Cardiac muscle cell (in vitro differentiated cells and primary cell): Measurements from ENCODE around the gene CAPN3. TPM values are rescaled to one million over a fixed set of nuclear protein-coding genes. Genes with fewer than 3 reads are reported as not detected.
A peak's percentile ranks its signal among the peaks of the same experiment; 100 is the strongest.

Experiments
- DNase-seq, 2 donors: peaks; one replicate each; pipeline versions ENCODE4 v3.0.0 to v3.0.0-alpha.2; 2010 to 2017; ENCODE audit warnings: low read depth in 1 of 2, low spot score in 1 of 2
- H3K27ac ChIP-seq: fragments of 200-600 bp; sonication (generic); 2 replicates; pipeline ENCODE4 v1.5.1; 2016
- H3K27me3 ChIP-seq: fragments of 200-600 bp; sonication (generic); 2 replicates; pipeline ENCODE4 v1.6.0; 2016; ENCODE audit warnings: control low read depth
- H3K36me3 ChIP-seq: fragments of 200-600 bp; sonication (generic); 2 replicates; pipeline ENCODE4 v1.5.1; 2016; ENCODE audit warnings: control low read depth
- H3K4me1 ChIP-seq: fragments of 200-600 bp; sonication (generic); 2 replicates; pipeline ENCODE4 v1.8.1; 2017; ENCODE audit warnings: low read depth, mild to moderate bottlenecking, mixed run types
- H3K4me3 ChIP-seq: fragments of 200-600 bp; sonication (generic); 2 replicates; pipeline ENCODE4 v1.5.1; 2016; ENCODE audit warnings: mild to moderate bottlenecking
- H3K9me3 ChIP-seq: fragments of 200-600 bp; sonication (generic); 2 replicates; pipeline ENCODE4 v1.5.1; 2017; ENCODE audit warnings: low read depth, mild to moderate bottlenecking, control low read depth
- polyA plus RNA-seq: library from polyadenylated mRNA; unstranded; fragments of >200 nt; fragmentation: Nextera tagmentation; extraction: Ambion mirVana; gene quantifications from 2 replicates; pipeline ENCODE4 v1.2.1, GENCODE V29; 2016
- total RNA-seq: library from RNA; depleted of rRNA; stranded (reverse); fragments of >200 nt; gene quantifications from 2 replicates; pipeline ENCODE4 v1.2.3, GENCODE V29; 2016
- TF ChIP-seq, protein P1 (sequence below): IDR thresholded peaks from 2 replicates; pipeline ENCODE4 v1.5.1; 2012; ENCODE audit warnings: low read depth, mild to moderate bottlenecking, low read length

The CAPN3 gene
- total and polyA plus RNA-seq, 2 experiments from 2014 or later = 47.0 to 88.3 TPM

DNA sequence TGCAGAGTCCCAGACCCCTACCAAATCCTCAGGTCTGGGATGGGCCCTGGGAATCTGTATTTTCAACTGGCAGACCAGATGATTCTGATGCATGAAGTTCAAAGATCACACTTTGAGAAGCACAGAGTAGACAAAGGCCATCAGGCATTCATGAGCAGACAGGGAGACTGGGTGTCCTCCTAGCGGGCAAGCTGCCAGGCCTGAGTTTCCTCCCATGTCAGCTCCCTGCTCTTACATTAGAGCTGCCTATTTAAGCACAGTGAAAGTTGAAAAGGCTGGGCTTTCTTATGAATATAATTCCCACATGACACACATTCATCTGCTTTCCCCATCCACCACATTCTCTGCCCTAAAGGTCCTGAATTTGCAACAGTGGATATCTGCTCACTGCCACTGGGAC, 14.0 kb downstream of the CAPN3 start:
- TF ChIP-seq, protein P1, sequence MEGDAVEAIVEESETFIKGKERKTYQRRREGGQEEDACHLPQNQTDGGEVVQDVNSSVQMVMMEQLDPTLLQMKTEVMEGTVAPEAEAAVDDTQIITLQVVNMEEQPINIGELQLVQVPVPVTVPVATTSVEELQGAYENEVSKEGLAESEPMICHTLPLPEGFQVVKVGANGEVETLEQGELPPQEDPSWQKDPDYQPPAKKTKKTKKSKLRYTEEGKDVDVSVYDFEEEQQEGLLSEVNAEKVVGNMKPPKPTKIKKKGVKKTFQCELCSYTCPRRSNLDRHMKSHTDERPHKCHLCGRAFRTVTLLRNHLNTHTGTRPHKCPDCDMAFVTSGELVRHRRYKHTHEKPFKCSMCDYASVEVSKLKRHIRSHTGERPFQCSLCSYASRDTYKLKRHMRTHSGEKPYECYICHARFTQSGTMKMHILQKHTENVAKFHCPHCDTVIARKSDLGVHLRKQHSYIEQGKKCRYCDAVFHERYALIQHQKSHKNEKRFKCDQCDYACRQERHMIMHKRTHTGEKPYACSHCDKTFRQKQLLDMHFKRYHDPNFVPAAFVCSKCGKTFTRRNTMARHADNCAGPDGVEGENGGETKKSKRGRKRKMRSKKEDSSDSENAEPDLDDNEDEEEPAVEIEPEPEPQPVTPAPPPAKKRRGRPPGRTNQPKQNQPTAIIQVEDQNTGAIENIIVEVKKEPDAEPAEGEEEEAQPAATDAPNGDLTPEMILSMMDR = no peak
- DNase-seq = peak in 1 of 2 donors; percentile 19
- Histone ChIP-seq H3K27ac (peak overlapping the region; percentile 86), H3K36me3 (no peaks in the 10 kb centered on the region), H3K9me3 (no peaks in the 10 kb centered on the region), H3K4me1 (peaks cover 18% of the 10 kb centered on the region), H3K27me3 (no peaks in the 10 kb centered on the region), H3K4me3 (no peak overlapping the region)

DNA sequence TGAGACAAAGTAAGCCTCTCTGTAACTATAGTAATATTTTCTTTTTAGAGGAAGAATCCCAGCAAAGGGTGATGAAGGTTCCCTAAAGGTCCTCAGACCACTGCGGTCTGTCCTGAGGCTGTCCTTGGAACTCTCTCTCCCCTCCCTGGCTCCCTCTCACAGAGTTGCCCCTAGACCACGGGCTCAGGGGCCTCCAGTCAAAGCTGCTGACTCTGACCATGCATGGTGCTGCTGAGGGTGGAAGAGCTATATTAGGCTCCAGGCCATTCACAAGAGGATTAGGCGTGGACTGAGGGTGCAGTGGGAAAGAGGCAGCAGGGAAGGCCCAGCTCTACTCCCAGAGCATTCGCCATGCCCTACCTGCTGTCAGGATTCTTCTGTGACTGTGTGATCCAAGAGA, 14.6 kb downstream of the CAPN3 start:
- Histone ChIP-seq H3K27ac (peak overlapping the region; percentile 86), H3K27me3 (no peaks in the 10 kb centered on the region), H3K4me3 (no peak overlapping the region), H3K36me3 (no peaks in the 10 kb centered on the region), H3K4me1 (peaks cover 18% of the 10 kb centered on the region), H3K9me3 (no peaks in the 10 kb centered on the region)
- TF ChIP-seq, protein P1 = no peak
- no peak for DNase-seq

DNA sequence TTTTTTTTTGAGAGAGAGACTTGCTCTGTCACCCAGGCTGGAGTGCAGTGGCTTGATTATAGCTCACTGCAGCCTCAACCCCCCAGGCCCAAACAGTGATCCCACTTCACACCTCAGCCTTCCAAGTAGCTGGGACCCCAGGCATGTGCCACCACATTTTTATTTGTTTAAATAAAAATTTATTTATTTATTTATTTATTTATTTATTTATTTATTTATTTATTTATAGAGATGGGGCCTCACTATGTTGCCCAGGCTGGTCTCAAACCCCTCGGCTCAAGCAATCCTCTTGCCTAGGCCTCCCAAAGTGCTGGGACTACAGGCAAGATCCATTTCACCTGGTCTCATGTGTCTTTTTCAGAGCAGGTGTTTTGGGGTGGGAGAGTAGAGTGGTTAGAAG, 15.5 kb downstream of the CAPN3 start:
- Histone ChIP-seq H3K9me3 (no peaks in the 10 kb centered on the region), H3K27ac (peak overlapping the region; percentile 53), H3K27me3 (no peaks in the 10 kb centered on the region), H3K36me3 (no peaks in the 10 kb centered on the region), H3K4me3 (no peak overlapping the region), H3K4me1 (peaks cover 18% of the 10 kb centered on the region)
- DNase-seq = no peak
- TF ChIP-seq, protein P1 = no peak

DNA sequence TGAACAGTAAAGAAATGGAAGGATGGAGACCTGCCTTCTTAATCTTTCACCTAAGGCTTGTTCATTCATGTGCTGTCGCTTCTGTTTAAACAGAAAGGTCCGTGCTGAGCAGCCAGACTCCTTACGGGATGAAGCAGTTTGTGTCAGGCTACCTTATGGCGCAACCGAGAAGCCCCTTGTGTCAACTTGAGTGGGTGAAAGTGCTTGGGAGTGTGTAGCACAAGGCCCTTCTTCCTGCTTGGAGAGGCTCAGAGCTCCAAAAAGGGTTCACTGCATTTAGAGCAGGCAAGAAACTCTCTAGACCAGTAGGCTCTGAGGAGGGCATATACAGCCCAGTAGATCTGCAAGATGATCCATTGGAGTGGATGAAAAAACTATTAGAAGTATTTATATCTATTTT, 16.0 kb downstream of the CAPN3 start:
- H3K27ac ChIP-seq = peak overlapping the region; percentile 53
- no peaks in the 10 kb centered on the region for H3K27me3 ChIP-seq
- no peak for DNase-seq
- H3K36me3 ChIP-seq = no peaks in the 10 kb centered on the region
- H3K4me3 ChIP-seq = no peak overlapping the region
- no peaks in the 10 kb centered on the region for H3K9me3 ChIP-seq
- TF ChIP-seq, protein P1 = no peak
- H3K4me1 ChIP-seq = peaks cover 18% of the 10 kb centered on the region

DNA sequence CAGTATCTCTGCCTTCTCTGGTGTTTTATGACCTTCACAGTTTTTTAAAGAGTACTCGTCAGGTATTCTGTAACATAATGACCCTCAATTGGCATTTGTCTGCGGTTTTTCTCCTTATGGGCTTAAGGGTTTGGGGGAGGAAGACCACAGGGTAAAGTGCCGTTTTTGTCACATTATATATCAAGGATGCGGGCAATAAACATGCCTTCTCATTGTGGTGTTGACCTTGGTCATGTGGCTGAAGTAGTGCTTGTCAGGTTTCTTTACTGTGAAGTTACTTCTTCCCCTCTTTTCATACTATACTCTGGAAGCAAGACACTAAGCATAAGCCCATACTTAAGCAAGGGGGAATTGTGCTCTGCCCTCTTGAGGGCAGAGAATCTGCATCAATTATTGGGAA, 16.6 kb downstream of the CAPN3 start:
- H3K27me3 ChIP-seq = no peaks in the 10 kb centered on the region

More for the DNA sequence above, 16.6 kb downstream of the CAPN3 start:
- Histone ChIP-seq H3K27ac (peak overlapping the region; percentile 53), H3K9me3 (no peaks in the 10 kb centered on the region), H3K36me3 (no peaks in the 10 kb centered on the region), H3K4me1 (peaks cover 18% of the 10 kb centered on the region), H3K4me3 (no peak overlapping the region)
- DNase-seq = no peak
- TF ChIP-seq, protein P1 = no peak
